ENCODE results near the gene FGF1. TPM values are rescaled to one million over a fixed set of nuclear protein-coding genes. Genes with fewer than 3 reads are reported as not detected.

FGF1 gene
- total and polyA plus RNA-seq, 7 donors = 0.60 to 5.4 (median 2.0) TPM

- Histone ChIP-seq H3K27ac (no peak overlapping the region), H3K9me3 (no peaks in the 10 kb centered on the region), H3K27me3 (no peaks in the 10 kb centered on the region), H3K36me3 (no peaks in the 10 kb centered on the region), H3K4me1 (no peaks in the 10 kb centered on the region), H3K4me3 (no peak overlapping the region)
- TF ChIP-seq POLR2AphosphoS5 (IDR thresholded peaks at IDR 0.05) = no peak
- TF ChIP-seq CTCF (IDR thresholded peaks at IDR 0.05) = no peak
- TF ChIP-seq EP300 (IDR thresholded peaks at IDR 0.05) = no peak
- TF ChIP-seq POLR2A (IDR thresholded peaks at IDR 0.05) = no peak
- intact Hi-C loops (cut with DNase I) = no loop called here
- no peak for DNase-seq
- WGBS, 2 donors = 82 to 84% methylated on average over 6 of the region's 6 CpGs
These were observed 22.6 kb downstream of the FGF1 start for GRCh38 chr5:142663246-142663645.

GRCh38 chr5:142661957-142662356 is 23.9 kb downstream of the FGF1 start:
- DNase-seq = no peak
- TF ChIP-seq POLR2AphosphoS5 (IDR thresholded peaks at IDR 0.05) = no peak
- no peak for TF ChIP-seq CTCF (IDR thresholded peaks at IDR 0.05)
- TF ChIP-seq POLR2A (IDR thresholded peaks at IDR 0.05) = no peak
- TF ChIP-seq EP300 (IDR thresholded peaks at IDR 0.05) = no peak
- no peak overlapping the region for H3K4me3 ChIP-seq
- no peaks in the 10 kb centered on the region for H3K9me3 ChIP-seq
- H3K27ac ChIP-seq = no peak overlapping the region
- H3K27me3 ChIP-seq = no peaks in the 10 kb centered on the region
- H3K36me3 ChIP-seq = no peaks in the 10 kb centered on the region
- no peaks in the 10 kb centered on the region for H3K4me1 ChIP-seq
- 91 to 93% methylated on average over 11 of the region's 11 CpGs for WGBS, 2 donors
- intact Hi-C loops (cut with DNase I) = no loop called here

GRCh38 chr5:142661143-142661542 is 24.7 kb downstream of the FGF1 start:
- H3K4me1 ChIP-seq = no peaks in the 10 kb centered on the region
- TF ChIP-seq CTCF (IDR thresholded peaks at IDR 0.05) (no peak), EP300 (IDR thresholded peaks at IDR 0.05) (no peak), POLR2A (IDR thresholded peaks at IDR 0.05) (no peak), POLR2AphosphoS5 (IDR thresholded peaks at IDR 0.05) (no peak)
- no peaks in the 10 kb centered on the region for H3K9me3 ChIP-seq
- DNase-seq = no peak
- intact Hi-C loops (cut with DNase I) = no loop called here
- no peaks in the 10 kb centered on the region for H3K36me3 ChIP-seq
- H3K4me3 ChIP-seq = no peak overlapping the region
- no peak overlapping the region for H3K27ac ChIP-seq
- no peaks in the 10 kb centered on the region for H3K27me3 ChIP-seq
- 96 to 97% methylated on average over 2 of the region's 2 CpGs for WGBS, 2 donors

GRCh38 chr5:142660731-142661130 is 25.2 kb downstream of the FGF1 start:
- TF ChIP-seq CTCF (IDR thresholded peaks at IDR 0.05) = no peak
- intact Hi-C loops (cut with DNase I) = no loop called here
- Histone ChIP-seq H3K27me3 (no peaks in the 10 kb centered on the region), H3K9me3 (no peaks in the 10 kb centered on the region), H3K27ac (peak overlapping the region in 2 of 4 donors; percentile 47 to 52), H3K4me1 (peaks cover 0 to 4% (median 1%) of the 10 kb centered on the region in 4 donors), H3K36me3 (no peaks in the 10 kb centered on the region), H3K4me3 (no peak overlapping the region)
- no peak for DNase-seq

- H3K9me3 ChIP-seq = no peaks in the 10 kb centered on the region
- intact Hi-C loops (cut with DNase I) = no loop called here
- no peak overlapping the region for H3K4me3 ChIP-seq
- peak overlapping the region in 2 of 4 donors; percentile 47 to 52 for H3K27ac ChIP-seq
- no peaks in the 10 kb centered on the region for H3K27me3 ChIP-seq
- peaks cover 0 to 9% (median 6%) of the 10 kb centered on the region in 4 donors for H3K4me1 ChIP-seq
- H3K36me3 ChIP-seq = no peaks in the 10 kb centered on the region
- 91 to 95% methylated on average over 10 of the region's 10 CpGs for WGBS, 2 donors
- DNase-seq = no peak
- TF ChIP-seq EP300 (IDR thresholded peaks at IDR 0.05) = no peak
- TF ChIP-seq POLR2AphosphoS5 (IDR thresholded peaks at IDR 0.05) = no peak
- TF ChIP-seq POLR2A (IDR thresholded peaks at IDR 0.05) = no peak
- no peak for TF ChIP-seq CTCF (IDR thresholded peaks at IDR 0.05)
These were observed 25.7 kb downstream of the FGF1 start for GRCh38 chr5:142660196-142660595.
